ENCODE results near the gene C9orf50. TPM values are rescaled to one million over a fixed set of nuclear protein-coding genes. Genes with fewer than 3 reads are reported as not detected.

The C9orf50 gene
- total RNA-seq, 1 donor from 2014 or later = 1.0 TPM

- no peak for DNase-seq (ENCODE audit: low spot score)
Measured at GRCh38 chr9:129591916-129592315, 29.0 kb downstream of the C9orf50 start.

- no peak for DNase-seq (ENCODE audit: low spot score)
Measured at GRCh38 chr9:129590466-129590865, 30.4 kb downstream of the C9orf50 start.

GRCh38 chr9:129587487-129588262, 33.2 kb downstream of the C9orf50 start:
- DNase-seq (ENCODE audit: low spot score) = no peak

GRCh38 chr9:129586685-129587084, 34.2 kb downstream of the C9orf50 start:
- no peak for DNase-seq (ENCODE audit: low spot score)

- no peak for DNase-seq (ENCODE audit: low spot score)
Measured at GRCh38 chr9:129586245-129586644, 34.7 kb downstream of the C9orf50 start.

GRCh38 chr9:129585352-129585751, 35.5 kb downstream of the C9orf50 start:
- no peak for DNase-seq (ENCODE audit: low spot score)

GRCh38 chr9:129584136-129584535, 36.8 kb downstream of the C9orf50 start:
- DNase-seq (ENCODE audit: low spot score) = peak; percentile 81

- no peak for DNase-seq (ENCODE audit: low spot score)
Measured at GRCh38 chr9:129583308-129584038, 37.4 kb downstream of the C9orf50 start.

GRCh38 chr9:129582855-129583254, 38.0 kb downstream of the C9orf50 start:
- no peak for DNase-seq (ENCODE audit: low spot score)

GRCh38 chr9:129581505-129582189, 39.3 kb downstream of the C9orf50 start:
- no peak for DNase-seq (ENCODE audit: low spot score)

- DNase-seq (ENCODE audit: low spot score) = no peak
Measured at GRCh38 chr9:129580211-129580915, 40.5 kb downstream of the C9orf50 start.

- DNase-seq (ENCODE audit: low spot score) = no peak
Measured at GRCh38 chr9:129579294-129579693, 41.6 kb downstream of the C9orf50 start.

GRCh38 chr9:129576546-129577543, 44.1 kb downstream of the C9orf50 start:
- no peak for DNase-seq (ENCODE audit: low spot score)

- DNase-seq (ENCODE audit: low spot score) = no peak
Measured at GRCh38 chr9:129575818-129576217, 45.1 kb downstream of the C9orf50 start.

GRCh38 chr9:129574911-129575585, 45.9 kb downstream of the C9orf50 start:
- DNase-seq (ENCODE audit: low spot score) = no peak

GRCh38 chr9:129573977-129574376, 46.9 kb downstream of the C9orf50 start:
- no peak for DNase-seq (ENCODE audit: low spot score)

- no peak for DNase-seq (ENCODE audit: low spot score)
Measured at GRCh38 chr9:129572517-129572916, 48.4 kb downstream of the C9orf50 start.

- DNase-seq (ENCODE audit: low spot score) = no peak
Measured at GRCh38 chr9:129572052-129572425, 48.9 kb downstream of the C9orf50 start.

- no peak for DNase-seq (ENCODE audit: low spot score)
Measured at GRCh38 chr9:129571298-129572051, 49.4 kb downstream of the C9orf50 start.
